Stimulated activated effector memory CD8-positive, alpha-beta T cell treated with anti-CD3 and anti-CD28 coated beads, Interleukin-12 subunit alpha, Interleukin-12 subunit beta, amount 100 ng/mL, for 72 hours (primary cell): ENCODE results near the gene COMT.

ENCODE experiments used
- ATAC-seq: fragments of 150-1000 bp; cut with Tn5 transposase; 2 replicates; pipeline ENCODE4 v1.10.0; 2021
- DNase-seq, 2 donors: peaks; one replicate each; pipeline ENCODE4 v3.0.0; 2021 to 2022; ENCODE audit warnings: low spot score in 2 of 2
- H3K27ac Mint-ChIP-seq: one replicate; pipeline ENCODE4 v1.8.0; 2022; ENCODE audit warnings: mild to moderate bottlenecking, mixed read lengths
- H3K36me3 Mint-ChIP-seq: one replicate; pipeline ENCODE4 v1.8.0; 2022; ENCODE audit warnings: mild to moderate bottlenecking, mixed read lengths
- H3K4me1 Mint-ChIP-seq: one replicate; pipeline ENCODE4 v1.8.0; 2022; ENCODE audit warnings: mixed read lengths
- H3K4me3 Mint-ChIP-seq: one replicate; pipeline ENCODE4 v1.8.0; 2022; ENCODE audit warnings: mild to moderate bottlenecking, mixed read lengths
- H3K9me3 Mint-ChIP-seq: one replicate; pipeline ENCODE4 v1.8.0; 2022; ENCODE audit warnings: mixed read lengths

The COMT gene

GRCh38 chr22:19966908-19967750 is 25.6 kb downstream of the COMT start:
- peak overlapping the region; percentile 81 for H3K27ac Mint-ChIP-seq
- no peaks in the 10 kb centered on the region for H3K9me3 Mint-ChIP-seq
- peaks cover 29% of the 10 kb centered on the region for H3K36me3 Mint-ChIP-seq
- ATAC-seq, result no peak
- H3K4me3 Mint-ChIP-seq, result no peak overlapping the region
- DNase-seq, result no peak
- H3K4me1 Mint-ChIP-seq, result peaks cover 26% of the 10 kb centered on the region

- no peak overlapping the region for H3K27ac Mint-ChIP-seq
- no peak for DNase-seq
Observed at GRCh38 chr22:19967850-19968449, 26.4 kb downstream of the COMT start.

GRCh38 chr22:19968450-19968891 is 26.9 kb downstream of the COMT start:
- DNase-seq (no peak), ATAC-seq (no peak)
- peaks cover 29% of the 10 kb centered on the region for H3K36me3 Mint-ChIP-seq
- H3K9me3 Mint-ChIP-seq, result no peaks in the 10 kb centered on the region
- H3K4me3 Mint-ChIP-seq, result no peak overlapping the region
- H3K4me1 Mint-ChIP-seq, result peaks cover 21% of the 10 kb centered on the region
- no peak overlapping the region for H3K27ac Mint-ChIP-seq

More at GRCh38 chr22:19967850-19968449, 26.4 kb downstream of the COMT start:
- Mint-ChIP-seq H3K9me3 (no peaks in the 10 kb centered on the region), H3K4me3 (no peak overlapping the region), H3K4me1 (peaks cover 26% of the 10 kb centered on the region), H3K36me3 (peaks cover 29% of the 10 kb centered on the region)
- ATAC-seq, result no peak

- H3K4me3 Mint-ChIP-seq, result no peak overlapping the region
- ATAC-seq, result no peak
- no peak overlapping the region for H3K27ac Mint-ChIP-seq
- no peaks in the 10 kb centered on the region for H3K9me3 Mint-ChIP-seq
- peaks cover 28% of the 10 kb centered on the region for H3K36me3 Mint-ChIP-seq
- DNase-seq, result no peak
- H3K4me1 Mint-ChIP-seq, result peaks cover 21% of the 10 kb centered on the region
Observed at GRCh38 chr22:19969141-19969928, 27.8 kb downstream of the COMT start.

GRCh38 chr22:19970031-19970478 is 28.5 kb downstream of the COMT start:
- no peak for DNase-seq
- H3K36me3 Mint-ChIP-seq, result peaks cover 21% of the 10 kb centered on the region
- peak overlapping the region; percentile 58 for H3K27ac Mint-ChIP-seq
- H3K9me3 Mint-ChIP-seq, result no peaks in the 10 kb centered on the region
- peaks cover 27% of the 10 kb centered on the region for H3K4me1 Mint-ChIP-seq
- ATAC-seq, result no peak
- H3K4me3 Mint-ChIP-seq, result no peak overlapping the region

GRCh38 chr22:19970479-19971275 is 29.1 kb downstream of the COMT start:
- Mint-ChIP-seq H3K4me3 (no peak overlapping the region), H3K27ac (peak overlapping the region; percentile 58), H3K9me3 (no peaks in the 10 kb centered on the region), H3K36me3 (peaks cover 20% of the 10 kb centered on the region), H3K4me1 (peaks cover 32% of the 10 kb centered on the region)
- DNase-seq (peak; percentile 81 to 90), ATAC-seq (peak; percentile 79)

- DNase-seq, result no peak
- H3K9me3 Mint-ChIP-seq, result no peaks in the 10 kb centered on the region
Observed at GRCh38 chr22:19971276-19972124, 29.9 kb downstream of the COMT start.

GRCh38 chr22:19972251-19972650 is 30.7 kb downstream of the COMT start:
- peaks cover 7% of the 10 kb centered on the region for H3K36me3 Mint-ChIP-seq
- peak overlapping the region; percentile 86 for H3K27ac Mint-ChIP-seq
- ATAC-seq, result no peak
- no peaks in the 10 kb centered on the region for H3K9me3 Mint-ChIP-seq
- no peak overlapping the region for H3K4me3 Mint-ChIP-seq
- no peak for DNase-seq
- peaks cover 27% of the 10 kb centered on the region for H3K4me1 Mint-ChIP-seq

More at GRCh38 chr22:19971276-19972124, 29.9 kb downstream of the COMT start:
- ATAC-seq, result no peak
- peaks cover 32% of the 10 kb centered on the region for H3K4me1 Mint-ChIP-seq
- H3K27ac Mint-ChIP-seq, result peak overlapping the region; percentile 86
- H3K4me3 Mint-ChIP-seq, result no peak overlapping the region
- peaks cover 15% of the 10 kb centered on the region for H3K36me3 Mint-ChIP-seq

- peaks cover 27% of the 10 kb centered on the region for H3K4me1 Mint-ChIP-seq
- DNase-seq (no peak), ATAC-seq (no peak)
- H3K4me3 Mint-ChIP-seq, result no peak overlapping the region
- H3K27ac Mint-ChIP-seq, result no peak overlapping the region
- no peaks in the 10 kb centered on the region for H3K9me3 Mint-ChIP-seq
- peaks cover 6% of the 10 kb centered on the region for H3K36me3 Mint-ChIP-seq
Observed at GRCh38 chr22:19972652-19973550, 31.3 kb downstream of the COMT start.

GRCh38 chr22:19973551-19974267 is 32.1 kb downstream of the COMT start:
- no peak for ATAC-seq
- Mint-ChIP-seq H3K4me3 (no peak overlapping the region), H3K9me3 (no peaks in the 10 kb centered on the region), H3K27ac (no peak overlapping the region), H3K4me1 (peaks cover 27% of the 10 kb centered on the region), H3K36me3 (peaks cover 6% of the 10 kb centered on the region)
- DNase-seq, result no peak

GRCh38 chr22:19974268-19974861 is 32.8 kb downstream of the COMT start:
- Mint-ChIP-seq H3K9me3 (no peaks in the 10 kb centered on the region), H3K27ac (peak overlapping the region; percentile 82), H3K4me3 (no peak overlapping the region), H3K4me1 (peaks cover 27% of the 10 kb centered on the region), H3K36me3 (peaks cover 6% of the 10 kb centered on the region)
- DNase-seq, result no peak
- ATAC-seq, result peak; percentile 29

GRCh38 chr22:19974935-19975706 is 33.5 kb downstream of the COMT start:
- Mint-ChIP-seq H3K9me3 (no peaks in the 10 kb centered on the region), H3K4me1 (peaks cover 27% of the 10 kb centered on the region), H3K27ac (peak overlapping the region; percentile 82), H3K36me3 (peaks cover 6% of the 10 kb centered on the region), H3K4me3 (no peak overlapping the region)
- DNase-seq (no peak), ATAC-seq (no peak)
